LNCaP clone FGC (cell line): ENCODE results near the gene NDST3.

Experiments
- DNase-seq: peaks from one replicate; pipeline ENCODE4 v3.0.0-alpha.2; 2011; ENCODE audit warnings: low read depth
- H3K4me3 ChIP-seq: 2 replicates; pipeline ENCODE4 v1.5.1; 2011; ENCODE audit warnings: mild to moderate bottlenecking, low read depth, low read length, control low read depth
- TF ChIP-seq, protein P1 (sequence below): IDR thresholded peaks from 2 replicates; pipeline ENCODE4 v1.5.1; 2012; ENCODE audit warnings: mild to moderate bottlenecking; ENCODE audit not compliant: control insufficient read depth, insufficient read depth; ENCODE audit errors: extremely low read depth

The NDST3 gene

DNA sequence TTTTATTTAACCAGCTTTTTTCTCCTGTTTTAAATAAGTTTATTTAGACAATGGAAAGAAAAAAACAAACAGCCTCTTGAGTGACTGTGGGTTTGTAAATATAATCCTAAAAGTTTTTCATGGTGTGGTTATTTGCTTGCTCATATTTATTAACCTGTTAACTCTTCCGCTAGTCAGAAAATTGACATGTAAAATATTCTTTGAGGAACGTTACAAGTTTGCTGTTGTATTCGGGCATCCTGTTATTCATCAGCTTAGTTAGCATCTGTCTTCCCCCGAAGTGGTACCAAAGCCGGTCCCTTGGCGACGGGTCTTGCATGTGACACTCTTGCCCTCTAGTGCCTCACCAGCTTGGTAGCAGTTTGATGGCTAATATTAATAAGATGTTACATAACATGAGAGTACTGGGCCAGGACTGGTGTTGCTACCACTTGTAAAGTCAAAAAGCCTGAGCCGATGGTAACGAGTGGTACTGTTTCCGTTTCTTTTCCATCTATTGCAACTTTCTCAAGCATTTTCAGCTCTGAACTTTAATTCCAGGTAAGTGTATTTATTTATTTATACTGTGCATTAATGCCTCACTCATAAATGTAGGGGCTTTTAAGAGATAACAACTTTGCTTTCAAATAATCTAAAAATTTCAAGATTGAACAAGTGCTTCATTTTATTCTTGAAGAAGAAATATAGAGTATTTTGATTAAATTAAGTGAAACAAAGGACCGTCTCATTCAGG is at the start of gene NDST3:
TSS of gene NDST3 (plus strand) at position 434 of the 733 bp plus-strand sequence. CDS start 19,425 bp downstream, outside the sequence.
- H3K4me3 ChIP-seq = no peak within 1 kb of the TSS
- peak; percentile 49 for DNase-seq
- TF ChIP-seq, protein P1, sequence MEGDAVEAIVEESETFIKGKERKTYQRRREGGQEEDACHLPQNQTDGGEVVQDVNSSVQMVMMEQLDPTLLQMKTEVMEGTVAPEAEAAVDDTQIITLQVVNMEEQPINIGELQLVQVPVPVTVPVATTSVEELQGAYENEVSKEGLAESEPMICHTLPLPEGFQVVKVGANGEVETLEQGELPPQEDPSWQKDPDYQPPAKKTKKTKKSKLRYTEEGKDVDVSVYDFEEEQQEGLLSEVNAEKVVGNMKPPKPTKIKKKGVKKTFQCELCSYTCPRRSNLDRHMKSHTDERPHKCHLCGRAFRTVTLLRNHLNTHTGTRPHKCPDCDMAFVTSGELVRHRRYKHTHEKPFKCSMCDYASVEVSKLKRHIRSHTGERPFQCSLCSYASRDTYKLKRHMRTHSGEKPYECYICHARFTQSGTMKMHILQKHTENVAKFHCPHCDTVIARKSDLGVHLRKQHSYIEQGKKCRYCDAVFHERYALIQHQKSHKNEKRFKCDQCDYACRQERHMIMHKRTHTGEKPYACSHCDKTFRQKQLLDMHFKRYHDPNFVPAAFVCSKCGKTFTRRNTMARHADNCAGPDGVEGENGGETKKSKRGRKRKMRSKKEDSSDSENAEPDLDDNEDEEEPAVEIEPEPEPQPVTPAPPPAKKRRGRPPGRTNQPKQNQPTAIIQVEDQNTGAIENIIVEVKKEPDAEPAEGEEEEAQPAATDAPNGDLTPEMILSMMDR = peak; percentile 89

DNA sequence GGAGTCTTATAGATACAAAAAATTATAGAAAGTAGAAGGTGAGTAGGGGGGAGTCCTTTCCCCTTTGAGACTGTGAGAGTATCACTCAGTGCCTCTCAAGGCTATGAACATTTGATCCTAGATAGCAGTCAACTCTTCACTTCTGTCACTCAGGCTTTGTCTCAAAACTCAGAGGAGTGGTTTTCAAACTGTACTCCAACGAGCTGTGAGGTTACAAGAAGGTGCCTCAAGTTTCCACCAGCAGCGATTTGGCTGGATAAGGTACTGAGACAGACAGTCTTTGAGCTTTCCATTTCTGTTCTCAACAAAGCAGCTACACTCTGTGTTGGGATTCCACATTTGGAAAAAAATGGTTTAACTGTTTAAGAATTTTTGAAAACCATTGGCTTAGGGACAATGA is 48.0 kb upstream of the NDST3 start:
- TF ChIP-seq, protein P1 = no peak
- H3K4me3 ChIP-seq = no peak overlapping the region
- DNase-seq = no peak

DNA sequence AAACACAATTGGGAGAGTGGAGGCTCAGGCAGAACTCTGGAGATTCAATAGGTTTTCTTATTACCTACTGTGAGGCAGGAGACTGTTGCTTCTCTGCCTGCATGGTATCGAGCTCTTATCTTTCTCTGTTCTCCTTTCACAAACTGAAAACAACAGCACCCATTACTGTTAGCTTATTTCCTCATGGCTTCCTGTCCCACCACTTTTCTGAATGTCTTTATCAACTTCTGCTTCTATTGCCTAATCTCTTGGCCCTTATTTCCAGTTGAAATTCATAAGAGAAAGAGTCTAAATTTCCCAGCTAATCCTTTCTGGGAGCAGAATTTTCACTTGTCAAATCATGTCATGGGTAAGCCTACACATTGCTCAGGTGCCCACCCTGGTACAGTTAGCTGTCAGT is 46.8 kb upstream of the NDST3 start:
- DNase-seq = no peak
- TF ChIP-seq, protein P1 = no peak
- no peak overlapping the region for H3K4me3 ChIP-seq

DNA sequence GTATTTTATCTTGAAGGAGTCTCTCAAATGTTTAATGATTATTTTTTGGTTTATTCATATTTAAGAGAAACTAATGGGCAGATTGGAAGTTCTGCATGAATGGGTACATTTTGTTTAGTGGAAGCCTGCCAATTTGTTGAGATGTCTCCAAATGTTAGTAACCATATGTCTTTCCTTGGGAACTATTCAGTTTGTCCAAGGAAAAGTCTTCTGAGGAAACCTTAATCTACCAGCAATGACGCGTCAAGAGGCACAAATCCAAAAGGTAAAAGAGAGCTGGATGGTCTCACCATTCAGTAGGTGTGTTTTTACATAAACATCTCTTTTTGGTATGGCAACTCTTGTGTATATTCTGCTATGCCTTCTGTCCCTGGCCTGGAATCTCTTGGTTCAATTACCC is 37.4 kb upstream of the NDST3 start:
- TF ChIP-seq, protein P1 = no peak
- no peak overlapping the region for H3K4me3 ChIP-seq
- no peak for DNase-seq

DNA sequence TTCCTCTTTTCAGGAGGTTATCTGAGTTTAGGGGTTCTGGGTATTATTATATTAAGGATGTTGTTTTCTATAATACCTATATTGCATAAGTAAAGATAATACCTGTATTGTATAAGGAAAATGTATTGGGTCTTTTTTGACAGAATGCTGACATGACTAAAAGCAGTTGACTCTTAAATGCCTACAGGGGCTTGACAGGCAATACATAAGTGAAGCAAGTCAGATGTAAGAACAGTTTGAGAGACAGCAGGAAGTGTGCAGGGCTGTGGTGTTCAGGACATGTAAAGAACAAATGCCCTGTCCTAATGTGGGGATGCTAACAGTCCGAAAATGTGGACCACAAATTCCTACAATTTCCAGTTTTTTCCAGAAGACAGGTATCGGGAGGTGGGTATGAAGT is 30.2 kb upstream of the NDST3 start:
- TF ChIP-seq, protein P1 = no peak
- no peak for DNase-seq
- no peak overlapping the region for H3K4me3 ChIP-seq

DNA sequence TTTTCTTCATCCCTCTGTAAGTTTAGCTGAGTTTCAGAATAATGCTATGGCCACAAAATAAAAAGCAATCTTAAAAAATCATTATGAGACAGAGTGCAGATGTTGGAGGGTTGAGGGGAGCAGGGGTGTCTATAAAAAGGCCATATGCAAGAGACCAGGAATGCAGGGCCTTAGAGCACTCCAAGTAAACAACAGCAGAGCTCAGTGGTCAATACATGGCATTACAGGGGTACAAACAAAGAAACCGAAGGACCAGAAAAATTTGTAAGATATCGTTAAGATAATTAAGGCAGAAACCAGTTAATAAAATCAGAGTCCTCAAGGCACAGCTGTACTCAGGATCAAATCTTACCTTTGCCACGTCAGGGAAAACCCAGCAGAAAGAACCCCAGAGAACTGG is 28.4 kb upstream of the NDST3 start:
- DNase-seq = no peak
- TF ChIP-seq, protein P1 = no peak
- no peak overlapping the region for H3K4me3 ChIP-seq

DNA sequence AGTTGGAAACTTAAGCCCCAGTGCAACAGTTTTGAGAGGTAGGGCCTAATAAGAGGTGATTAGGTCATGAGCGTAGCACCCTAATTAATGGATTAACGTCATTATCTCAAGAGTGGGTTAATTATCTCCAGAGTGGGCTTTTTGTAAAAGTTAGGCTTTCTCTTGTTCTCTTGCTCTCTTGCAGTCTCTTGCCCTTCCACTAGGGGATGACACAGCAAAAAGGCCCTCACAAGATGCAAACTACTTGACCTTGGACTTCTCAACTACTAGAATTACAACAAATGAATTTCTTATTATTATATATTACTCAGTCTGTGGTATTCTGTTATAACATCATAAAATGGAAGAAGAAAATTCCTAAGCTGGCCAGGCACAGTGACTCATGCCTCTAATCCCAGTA is 22.1 kb upstream of the NDST3 start:
- TF ChIP-seq, protein P1 = no peak
- H3K4me3 ChIP-seq = no peak overlapping the region
- DNase-seq = no peak
